HG03066 (cell line): ENCODE measurements around the gene OST4.

ENCODE experiments used
- ATAC-seq: cut with Tn5 transposase; IDR thresholded peaks from one replicate; pipeline ENCODE4 v1.9.1; 2021; ENCODE audit warnings: low read depth; ENCODE audit not compliant: unreplicated experiment

OST4 gene

DNA sequence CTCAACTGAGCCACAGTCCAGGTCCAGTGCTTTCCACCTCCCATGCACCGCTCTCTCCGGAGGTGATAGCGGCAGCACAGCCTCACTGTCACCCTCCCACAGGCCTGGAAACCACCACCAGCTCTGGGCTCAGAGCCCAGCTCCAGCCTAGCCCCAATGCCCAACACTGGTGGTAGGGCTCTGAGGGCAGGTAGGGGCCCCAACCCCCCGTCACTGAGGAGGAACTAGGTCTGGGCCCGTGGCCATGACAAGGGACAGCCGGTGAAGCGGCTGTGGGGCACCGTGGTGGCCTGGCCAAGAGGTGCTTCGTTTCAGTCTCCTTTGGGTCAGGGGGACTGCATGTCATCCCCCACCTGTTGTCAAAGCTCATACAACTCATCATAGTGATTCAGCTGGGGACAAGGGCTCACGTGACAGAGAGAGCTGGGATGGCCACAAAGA is 44.2 kb downstream of the OST4 start:
- ATAC-seq, result no peak

GRCh38 chr2:27025861-27026851 is 45.3 kb downstream of the OST4 start:
- no peak for ATAC-seq

GRCh38 chr2:27025281-27025800 is 46.1 kb downstream of the OST4 start:
- no peak for ATAC-seq

DNA sequence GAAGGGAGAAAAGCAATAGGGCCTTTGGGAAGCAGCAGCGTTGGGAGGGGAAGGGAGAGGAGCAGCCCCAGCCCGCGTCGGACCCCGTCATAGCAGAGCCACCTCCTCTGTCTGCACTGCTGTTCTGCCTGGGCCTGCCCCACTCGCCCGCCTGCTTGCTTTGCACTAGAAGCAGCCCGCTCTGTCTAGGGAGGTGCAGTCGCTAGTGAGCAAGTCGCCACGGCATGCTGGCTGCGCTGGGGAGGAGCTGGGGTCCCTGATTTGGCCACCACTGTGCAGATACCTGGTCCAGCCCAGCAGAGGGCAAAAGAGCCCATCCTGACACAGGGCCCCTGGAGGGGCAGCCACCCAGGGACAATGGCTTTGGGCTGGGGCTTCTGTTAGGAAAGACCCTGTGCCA is 46.6 kb downstream of the OST4 start:
- no peak for ATAC-seq

- no peak for ATAC-seq
Observed at GRCh38 chr2:27024188-27024587, 47.3 kb downstream of the OST4 start.

DNA sequence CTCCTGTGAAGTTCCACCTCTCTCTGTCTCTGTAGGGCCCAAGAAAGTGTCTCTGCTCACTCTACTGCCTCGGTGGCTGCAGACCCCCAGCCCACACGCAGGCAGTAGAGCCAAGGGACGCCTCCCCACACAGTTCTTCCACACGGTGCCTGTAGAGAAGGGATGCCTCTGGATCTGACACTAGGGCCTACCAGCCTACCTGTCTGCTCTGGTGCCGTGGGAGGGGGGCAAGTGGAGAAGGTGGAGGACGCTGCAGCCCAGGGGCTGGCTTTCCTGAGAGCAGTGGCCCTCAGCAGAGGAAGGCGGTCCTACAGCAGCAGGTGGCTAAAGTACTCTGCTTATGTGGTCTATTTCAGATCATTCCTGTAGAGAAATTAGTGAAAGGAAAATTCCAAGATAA is 47.7 kb downstream of the OST4 start:
- no peak for ATAC-seq

- no peak for ATAC-seq
Observed at GRCh38 chr2:27021253-27022049, 50.0 kb downstream of the OST4 start.
